MCF 10A (cell line): ENCODE measurements around the gene TSGA10IP. TPM values are rescaled to one million over a fixed set of nuclear protein-coding genes. Genes with fewer than 3 reads are reported as not detected.

Experiments
- BruUV-seq: library from RNA; stranded (reverse); fragments of 400-500 nt; replicated peaks from 2 replicates; lab custom pipeline; 2021; lab: Mats Ljungman, UMichigan
- CTCF ChIA-PET: fragments of 300-600 bp; sonication (Branson Sonifier 250); formaldehyde crosslinking; extraction: SDS; loops from one replicate; lab custom pipeline; 2021; ENCODE audit warnings: antibody characterized with exemption, inconsistent platforms; lab: Yijun Ruan, JAX
- POLR2A ChIA-PET: fragments of 300-600, 350-650 bp; sonication (Branson Sonifier 250); formaldehyde crosslinking; extraction: SDS; loops from one replicate; lab custom pipeline; 2020; ENCODE audit warnings: antibody characterized with exemption, inconsistent platforms; lab: Yijun Ruan, JAX
- DNase-seq: peaks from one replicate; pipeline ENCODE4 v3.0.0-alpha.2; 2018; ENCODE audit not compliant: unreplicated experiment
- H3K27ac Mint-ChIP-seq: one replicate; pipeline ENCODE4 v1.8.0; 2022; ENCODE audit warnings: mild to moderate bottlenecking, low read depth, mixed read lengths; ENCODE audit not compliant: unreplicated experiment
- H3K27me3 Mint-ChIP-seq: one replicate; pipeline ENCODE4 v1.8.0; 2022; ENCODE audit warnings: mixed read lengths; ENCODE audit not compliant: insufficient read depth, unreplicated experiment
- H3K36me3 Mint-ChIP-seq: one replicate; pipeline ENCODE4 v1.8.0; 2022; ENCODE audit warnings: mild to moderate bottlenecking, moderate library complexity, mixed read lengths; ENCODE audit not compliant: insufficient read depth, unreplicated experiment
- H3K4me1 Mint-ChIP-seq: one replicate; pipeline ENCODE4 v1.8.0; 2022; ENCODE audit warnings: mixed read lengths; ENCODE audit not compliant: insufficient read depth, unreplicated experiment
- H3K4me3 Mint-ChIP-seq: one replicate; pipeline ENCODE4 v1.8.0; 2022; ENCODE audit warnings: mild to moderate bottlenecking, moderate library complexity, mixed read lengths; ENCODE audit not compliant: unreplicated experiment
- H3K9me3 Mint-ChIP-seq: one replicate; pipeline ENCODE4 v1.8.0; 2022; ENCODE audit warnings: mixed read lengths; ENCODE audit not compliant: unreplicated experiment
- intact Hi-C: fragments of 100-400 bp; cut with micrococcal nuclease; formaldehyde crosslinking; loops from 2 replicates; pipeline ENCODE4 v1.14.1; 2022
- total RNA-seq: library from RNA; stranded (reverse); gene quantifications from 2 replicates; pipeline ENCODE4 v1.2.3, GENCODE V29; 2022
- TF ChIP-seq, protein P1 (sequence below): fragments of 200-600 bp; IDR thresholded peaks from one replicate; pipeline ENCODE4 v1.8.0; 2022; ENCODE audit warnings: antibody characterized with exemption, mild to moderate bottlenecking; ENCODE audit not compliant: unreplicated experiment

The TSGA10IP gene
- total RNA-seq, 1 experiment from 2014 or later: not detected

DNA sequence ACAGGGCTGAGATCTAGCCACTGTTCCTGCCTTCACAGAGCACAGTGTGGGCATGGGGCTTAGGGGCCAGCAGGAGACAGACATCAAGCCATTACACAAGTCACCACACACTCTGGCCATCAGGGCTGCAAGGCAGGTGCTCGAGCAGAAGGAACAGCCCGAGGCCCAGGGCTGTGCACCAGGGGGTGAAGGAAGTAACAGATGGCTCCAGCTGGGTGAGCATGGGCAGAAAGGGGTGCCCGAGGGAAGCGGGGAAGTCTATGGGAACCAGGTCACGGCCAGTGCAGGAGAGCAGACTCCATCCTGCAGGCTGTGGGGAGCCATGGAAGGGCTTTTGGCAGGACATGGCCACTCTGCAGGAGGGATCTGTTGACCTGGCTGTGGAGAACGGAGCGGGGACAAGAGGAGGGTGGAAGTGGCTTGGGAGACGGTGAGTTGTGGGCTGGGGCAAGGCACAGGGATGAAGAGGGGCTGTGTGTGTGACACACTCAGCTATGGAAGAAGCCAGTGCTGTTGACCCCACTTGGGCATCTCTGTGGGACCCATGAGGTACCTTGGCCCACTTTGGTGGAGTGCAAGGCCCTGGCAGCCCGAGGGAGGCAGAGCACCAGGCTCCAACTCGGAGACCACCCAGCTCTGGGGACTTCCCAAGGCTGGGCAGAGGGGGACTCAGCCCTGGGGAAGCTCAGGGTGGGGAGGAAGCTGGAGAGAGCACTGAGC, 30.0 kb upstream of the TSGA10IP start:
- ChIA-PET CTCF (interaction anchor here (0.7 to 2.4 kb wide), 6 partner anchors 15 to 55 kb away, joined by 3 to 15 read pairs (median 8); partner anchors contain the start of genes CCDC85B, FIBP, FOSL1 and MUS81), POLR2A (interaction anchor here (0.6 to 8.0 kb wide), 17 partner anchors 9 to 418 kb away, joined by 3 to 122 read pairs (median 4); partner anchors contain the start of genes AP5B1, BANF1, CCDC85B and CFL1)
- no peaks in the 10 kb centered on the region for H3K9me3 Mint-ChIP-seq
- TF ChIP-seq, protein P1, sequence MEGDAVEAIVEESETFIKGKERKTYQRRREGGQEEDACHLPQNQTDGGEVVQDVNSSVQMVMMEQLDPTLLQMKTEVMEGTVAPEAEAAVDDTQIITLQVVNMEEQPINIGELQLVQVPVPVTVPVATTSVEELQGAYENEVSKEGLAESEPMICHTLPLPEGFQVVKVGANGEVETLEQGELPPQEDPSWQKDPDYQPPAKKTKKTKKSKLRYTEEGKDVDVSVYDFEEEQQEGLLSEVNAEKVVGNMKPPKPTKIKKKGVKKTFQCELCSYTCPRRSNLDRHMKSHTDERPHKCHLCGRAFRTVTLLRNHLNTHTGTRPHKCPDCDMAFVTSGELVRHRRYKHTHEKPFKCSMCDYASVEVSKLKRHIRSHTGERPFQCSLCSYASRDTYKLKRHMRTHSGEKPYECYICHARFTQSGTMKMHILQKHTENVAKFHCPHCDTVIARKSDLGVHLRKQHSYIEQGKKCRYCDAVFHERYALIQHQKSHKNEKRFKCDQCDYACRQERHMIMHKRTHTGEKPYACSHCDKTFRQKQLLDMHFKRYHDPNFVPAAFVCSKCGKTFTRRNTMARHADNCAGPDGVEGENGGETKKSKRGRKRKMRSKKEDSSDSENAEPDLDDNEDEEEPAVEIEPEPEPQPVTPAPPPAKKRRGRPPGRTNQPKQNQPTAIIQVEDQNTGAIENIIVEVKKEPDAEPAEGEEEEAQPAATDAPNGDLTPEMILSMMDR: no peak
- intact Hi-C loops: loop anchor here (2.0 to 5.0 kb wide), 2 partner anchors 14 to 253 kb away; partner anchors contain the start of genes FOSL1 and RELA
- H3K27ac Mint-ChIP-seq: peak overlapping the region; percentile 86
- no peaks in the 10 kb centered on the region for H3K36me3 Mint-ChIP-seq
- H3K27me3 Mint-ChIP-seq: no peaks in the 10 kb centered on the region
- peak; percentile 46 for DNase-seq
- BruUV-seq: no TSS peak
- peak overlapping the region; percentile 89 for H3K4me3 Mint-ChIP-seq
- H3K4me1 Mint-ChIP-seq: peaks cover 39% of the 10 kb centered on the region

DNA sequence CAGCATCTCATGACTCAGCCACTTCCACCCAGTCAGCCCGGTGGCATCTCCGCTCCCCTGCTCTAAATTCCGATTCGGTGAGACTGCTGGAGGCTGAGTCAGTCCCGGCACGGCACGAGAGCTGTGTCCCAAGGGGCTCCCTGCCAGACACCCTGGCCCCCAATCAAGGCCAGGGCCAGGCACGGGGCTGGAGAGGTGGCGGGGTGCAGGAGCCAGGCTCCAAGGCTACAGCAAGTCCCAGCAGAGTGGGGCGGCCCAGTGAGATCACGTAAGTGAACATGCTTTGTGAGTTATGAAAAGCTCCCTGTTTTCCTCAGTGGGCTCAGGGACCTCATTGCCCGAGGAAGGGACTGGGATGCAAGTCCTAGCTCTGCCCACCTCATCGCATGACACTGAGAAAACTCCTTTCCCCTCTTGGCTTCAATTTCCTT, 29.4 kb upstream of the TSGA10IP start:
- H3K4me1 Mint-ChIP-seq: peaks cover 43% of the 10 kb centered on the region
- H3K27ac Mint-ChIP-seq: peak overlapping the region; percentile 86
- peak overlapping the region; percentile 89 for H3K4me3 Mint-ChIP-seq
- peak; percentile 95 for DNase-seq
- H3K27me3 Mint-ChIP-seq: no peaks in the 10 kb centered on the region
- no peaks in the 10 kb centered on the region for H3K9me3 Mint-ChIP-seq
- ChIA-PET CTCF (interaction anchor here (0.7 to 2.4 kb wide), 5 partner anchors 24 to 56 kb away, joined by 3 to 15 read pairs (median 11); partner anchors contain the start of genes CCDC85B, FIBP and MUS81), POLR2A (interaction anchor here (0.5 to 8.0 kb wide), 18 partner anchors 10 to 419 kb away, joined by 3 to 122 read pairs (median 4); partner anchors contain the start of genes AP5B1, BANF1, CCDC85B and CFL1)
- no TSS peak for BruUV-seq
- H3K36me3 Mint-ChIP-seq: no peaks in the 10 kb centered on the region
- intact Hi-C loops: loop anchor here (2.0 to 5.0 kb wide), 2 partner anchors 15 to 254 kb away; partner anchors contain the start of genes FOSL1 and RELA
- TF ChIP-seq, protein P1: no peak

DNA sequence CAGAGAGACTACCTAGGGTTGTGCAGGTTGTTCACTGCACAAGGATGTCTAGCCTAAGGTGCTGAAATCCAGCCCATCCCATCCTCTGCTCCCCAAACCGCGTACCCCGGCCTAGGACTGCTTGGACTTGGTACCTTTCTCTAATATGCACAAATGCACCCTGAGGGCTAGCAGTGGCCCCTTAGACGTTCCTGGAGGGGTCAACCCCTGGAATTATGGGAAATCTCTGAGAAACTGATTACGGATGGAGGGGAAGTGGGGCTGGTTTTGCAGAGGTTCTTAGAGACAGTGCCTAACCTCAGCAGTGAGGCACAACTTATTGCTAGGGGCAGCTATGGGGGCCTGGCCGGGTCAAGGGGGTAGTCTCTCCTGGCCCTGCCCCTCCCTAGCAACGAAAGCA, 28.9 kb upstream of the TSGA10IP start:
- no peaks in the 10 kb centered on the region for H3K27me3 Mint-ChIP-seq
- no TSS peak for BruUV-seq
- peaks cover 43% of the 10 kb centered on the region for H3K4me1 Mint-ChIP-seq
- no peak for DNase-seq
- peak overlapping the region; percentile 86 for H3K27ac Mint-ChIP-seq
- ChIA-PET POLR2A (interaction anchor here (0.5 to 8.0 kb wide), 14 partner anchors 10 to 301 kb away, joined by 3 to 122 read pairs (median 5); partner anchors contain the start of genes BANF1, CCDC85B, CFL1 and EIF1AD), CTCF (interaction anchor here (0.7 to 2.4 kb wide), 5 partner anchors 25 to 56 kb away, joined by 3 to 15 read pairs (median 11); partner anchors contain the start of genes CCDC85B, FIBP and MUS81)
- peaks cover under 1% of the 10 kb centered on the region for H3K36me3 Mint-ChIP-seq
- no peaks in the 10 kb centered on the region for H3K9me3 Mint-ChIP-seq
- intact Hi-C loops: loop anchor here (5.0 kb wide), 1 partner anchor 254 kb away; the partner anchor contains the start of gene RELA
- TF ChIP-seq, protein P1: no peak
- peak overlapping the region; percentile 89 for H3K4me3 Mint-ChIP-seq
